ENCODE results near the gene MBLAC2.

MBLAC2 gene

GRCh38 chr5:90446961-90447360 is 27.6 kb downstream of the MBLAC2 start:
- no peak for DNase-seq

- no peak for DNase-seq
Measured at GRCh38 chr5:90440644-90441043, 33.9 kb downstream of the MBLAC2 start.

- no peak for DNase-seq
Measured at GRCh38 chr5:90438100-90438499, 36.5 kb downstream of the MBLAC2 start.

- DNase-seq = no peak
Measured at GRCh38 chr5:90437663-90438062, 36.9 kb downstream of the MBLAC2 start.

GRCh38 chr5:90434116-90434714 is 40.4 kb downstream of the MBLAC2 start:
- peak; percentile 31 for DNase-seq

- DNase-seq = no peak
Measured at GRCh38 chr5:90424245-90424644, 50.3 kb downstream of the MBLAC2 start.

- no peak for DNase-seq
Measured at GRCh38 chr5:90421136-90421535, 53.4 kb downstream of the MBLAC2 start.

GRCh38 chr5:90418214-90418613 is 56.4 kb downstream of the MBLAC2 start:
- DNase-seq = no peak

- no peak for DNase-seq
Measured at GRCh38 chr5:90410178-90410762, 64.3 kb downstream of the MBLAC2 start.

GRCh38 chr5:90409318-90410177 is 65.0 kb downstream of the MBLAC2 start, which contains the start of gene CETN3:
Gene CETN3, minus strand, starts transcription at chr5:90409756. Its CDS starts 95 bp downstream, at chr5:90409661.
- peak; percentile 97 for DNase-seq

- DNase-seq = no peak
Measured at GRCh38 chr5:90408571-90409317, 65.8 kb downstream of the MBLAC2 start.
